Bronchial epithelial cell (primary cell): Measurements from ENCODE around the gene SLAMF6. TPM values are rescaled to one million over a fixed set of nuclear protein-coding genes. Genes with fewer than 3 reads are reported as not detected.

Experiments used
- DNase-seq: peaks from one replicate; pipeline ENCODE4 v3.0.0-alpha.2; 2010; ENCODE audit warnings: low read depth
- FAIRE-seq: peaks from 2 replicates; lab custom pipeline; 2011; peaks lifted over from hg19 to GRCh38; lab: Jason Lieb, UNC
- H3K27me3 ChIP-seq: 2 replicates; pipeline ENCODE4 v1.5.1; 2011; ENCODE audit warnings: low read length; ENCODE audit not compliant: control insufficient read depth, insufficient read depth
- H3K36me3 ChIP-seq: 2 replicates; pipeline ENCODE4 v1.5.1; 2011; ENCODE audit warnings: low read length; ENCODE audit not compliant: control insufficient read depth, insufficient read depth
- H3K4me3 ChIP-seq: 2 replicates; pipeline ENCODE4 v1.5.1; 2011; ENCODE audit warnings: mild to moderate bottlenecking, low read depth, low read length, control low read depth
- total RNA-seq: library from RNA; depleted of rRNA; stranded (reverse); fragments of >200 nt; gene quantifications from 2 replicates; pipeline ENCODE4 v1.2.1, GENCODE V29; 2014
- TF ChIP-seq, protein P1 (sequence below): IDR thresholded peaks from 2 replicates; pipeline ENCODE4 v1.5.1; 2011; ENCODE audit warnings: mild to moderate bottlenecking, moderate library complexity, low read length, control low read depth, inconsistent platforms; ENCODE audit not compliant: insufficient read depth, severe bottlenecking

The SLAMF6 gene
- total RNA-seq, 1 donor from 2014 or later = not detected

DNA sequence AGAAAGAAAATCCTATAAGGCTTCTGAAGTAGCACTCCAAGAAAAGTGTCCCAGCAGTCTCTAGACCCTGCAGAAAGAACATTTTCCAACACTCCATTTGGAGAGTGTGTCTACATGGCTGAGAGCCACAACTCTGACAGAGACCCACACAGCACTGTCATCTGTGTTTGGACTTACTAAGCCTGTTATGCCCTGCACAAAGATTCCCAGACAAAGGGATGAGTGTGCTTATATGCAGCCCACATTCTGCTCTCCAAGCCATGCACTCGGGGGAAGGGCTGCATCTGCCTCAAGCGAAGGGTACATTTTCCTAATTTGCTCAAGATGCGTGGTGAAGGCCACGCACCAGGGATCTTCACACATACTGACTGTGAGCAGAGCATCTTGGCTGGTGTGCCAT lies 24.4 kb upstream of the SLAMF6 start:
- Histone ChIP-seq H3K27me3 (no peaks in the 10 kb centered on the region), H3K4me3 (no peak overlapping the region), H3K36me3 (no peaks in the 10 kb centered on the region)
- TF ChIP-seq, protein P1, sequence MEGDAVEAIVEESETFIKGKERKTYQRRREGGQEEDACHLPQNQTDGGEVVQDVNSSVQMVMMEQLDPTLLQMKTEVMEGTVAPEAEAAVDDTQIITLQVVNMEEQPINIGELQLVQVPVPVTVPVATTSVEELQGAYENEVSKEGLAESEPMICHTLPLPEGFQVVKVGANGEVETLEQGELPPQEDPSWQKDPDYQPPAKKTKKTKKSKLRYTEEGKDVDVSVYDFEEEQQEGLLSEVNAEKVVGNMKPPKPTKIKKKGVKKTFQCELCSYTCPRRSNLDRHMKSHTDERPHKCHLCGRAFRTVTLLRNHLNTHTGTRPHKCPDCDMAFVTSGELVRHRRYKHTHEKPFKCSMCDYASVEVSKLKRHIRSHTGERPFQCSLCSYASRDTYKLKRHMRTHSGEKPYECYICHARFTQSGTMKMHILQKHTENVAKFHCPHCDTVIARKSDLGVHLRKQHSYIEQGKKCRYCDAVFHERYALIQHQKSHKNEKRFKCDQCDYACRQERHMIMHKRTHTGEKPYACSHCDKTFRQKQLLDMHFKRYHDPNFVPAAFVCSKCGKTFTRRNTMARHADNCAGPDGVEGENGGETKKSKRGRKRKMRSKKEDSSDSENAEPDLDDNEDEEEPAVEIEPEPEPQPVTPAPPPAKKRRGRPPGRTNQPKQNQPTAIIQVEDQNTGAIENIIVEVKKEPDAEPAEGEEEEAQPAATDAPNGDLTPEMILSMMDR = no peak
- DNase-seq (no peak), FAIRE-seq (peak; percentile 13)

DNA sequence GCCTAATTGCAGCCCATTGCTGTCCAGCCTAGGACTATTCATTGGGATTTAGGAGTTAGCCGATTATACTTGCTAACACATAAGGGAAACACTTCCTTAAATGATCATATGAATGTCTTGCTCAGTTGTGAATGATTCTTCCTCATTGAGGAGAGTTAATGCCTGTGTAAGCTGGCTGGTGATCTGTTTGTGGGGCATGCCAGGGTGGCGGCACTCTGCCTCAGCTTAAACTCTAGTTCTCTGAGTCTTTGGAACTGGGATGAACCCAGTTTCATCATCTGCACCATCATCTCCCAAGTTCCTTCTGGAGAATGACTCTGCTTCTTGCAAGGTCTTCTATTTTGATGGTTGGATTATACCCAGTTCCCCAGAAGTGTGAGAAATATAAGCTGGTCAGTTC lies 23.9 kb upstream of the SLAMF6 start:
- FAIRE-seq (no peak), DNase-seq (no peak)
- Histone ChIP-seq H3K36me3 (no peaks in the 10 kb centered on the region), H3K27me3 (no peaks in the 10 kb centered on the region), H3K4me3 (no peak overlapping the region)
- TF ChIP-seq, protein P1 = no peak

DNA sequence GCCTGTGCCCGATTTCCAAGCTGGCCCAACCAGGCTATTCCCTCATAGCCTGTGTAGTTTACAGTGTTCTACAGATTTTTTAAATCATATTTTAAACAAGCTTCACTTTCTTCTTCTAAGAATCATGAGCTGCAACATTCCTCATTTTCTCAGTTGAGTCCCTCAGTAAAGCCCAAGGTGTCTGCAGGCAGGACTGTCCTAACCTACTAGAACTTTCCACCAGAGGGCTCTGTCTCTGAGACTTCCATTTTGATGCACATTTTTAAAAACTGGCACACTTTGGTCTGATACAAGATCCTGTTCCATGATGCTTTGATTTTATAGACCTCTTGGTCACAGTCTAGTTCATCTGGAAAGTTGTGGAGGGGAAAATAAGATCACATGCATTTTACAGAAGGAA lies 21.6 kb upstream of the SLAMF6 start:
- Histone ChIP-seq H3K36me3 (no peaks in the 10 kb centered on the region), H3K27me3 (no peaks in the 10 kb centered on the region), H3K4me3 (no peak overlapping the region)
- TF ChIP-seq, protein P1 = peak; percentile 48
- DNase-seq = no peak
- no peak for FAIRE-seq

DNA sequence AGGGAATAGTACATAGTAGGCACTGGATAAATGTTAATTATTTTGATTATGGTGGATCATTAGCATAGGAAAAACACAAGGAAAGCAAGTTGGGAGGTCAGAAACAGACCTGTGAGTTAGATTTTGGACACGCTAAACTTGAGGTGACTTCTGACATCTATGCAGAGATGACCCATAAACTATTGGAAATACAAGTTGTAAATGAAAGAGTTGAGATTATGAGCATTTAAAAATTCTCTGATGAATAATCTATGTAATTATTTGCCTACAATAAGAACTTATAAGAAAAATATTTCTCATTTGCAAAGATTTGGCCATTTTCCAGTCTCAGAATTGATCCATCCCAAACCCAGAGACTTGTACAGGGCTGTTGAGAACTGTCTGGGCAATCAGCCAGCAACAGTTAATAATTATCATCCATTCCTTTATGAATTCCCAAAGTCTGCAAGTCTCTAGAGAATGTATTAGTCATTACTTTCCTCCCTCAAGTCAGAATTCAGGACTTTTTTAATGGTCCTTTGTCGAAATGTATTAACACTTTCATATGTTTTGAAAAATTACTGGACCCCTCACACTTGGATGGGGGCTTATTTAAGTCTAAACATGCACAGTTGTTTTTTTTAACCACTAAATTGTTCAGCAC lies 19.4 kb upstream of the SLAMF6 start:
- FAIRE-seq (no peak), DNase-seq (peak; percentile 59)
- Histone ChIP-seq H3K36me3 (no peaks in the 10 kb centered on the region), H3K27me3 (no peaks in the 10 kb centered on the region), H3K4me3 (no peak overlapping the region)
- TF ChIP-seq, protein P1 = no peak

DNA sequence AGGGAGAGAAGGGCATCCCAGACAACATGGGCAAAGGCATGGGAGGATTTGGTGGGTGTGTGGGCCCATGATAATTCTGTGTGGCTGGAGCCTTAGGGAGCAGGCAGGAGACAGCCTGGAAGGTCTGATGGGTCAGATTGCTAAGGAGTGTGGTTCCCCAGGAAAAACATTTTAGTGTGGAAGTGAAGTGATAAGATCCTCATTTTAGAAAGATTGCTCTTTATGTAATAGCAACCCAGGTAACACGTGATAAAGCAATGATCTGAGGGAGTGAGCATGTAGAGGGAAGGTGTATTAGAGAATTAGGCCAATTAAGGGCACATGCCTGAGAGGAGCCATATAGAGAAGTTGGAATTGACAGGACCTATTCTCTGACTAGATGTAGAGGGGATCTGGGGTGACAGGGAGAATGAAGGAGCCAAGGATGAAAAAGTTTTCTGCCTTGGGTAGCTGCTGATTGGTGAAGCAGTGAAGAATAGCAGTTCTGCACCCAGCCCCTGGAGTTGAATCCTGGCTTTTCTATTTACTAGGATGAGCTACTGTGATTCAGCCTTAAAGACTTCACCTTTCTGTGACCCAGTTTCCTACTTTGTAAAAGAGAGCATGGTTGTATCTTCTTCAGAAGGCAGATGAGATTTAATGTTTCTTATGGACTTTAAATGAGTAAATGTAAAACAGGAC lies 18.7 kb upstream of the SLAMF6 start:
- FAIRE-seq = no peak
- peak; percentile 23 for DNase-seq
- H3K27me3 ChIP-seq = no peaks in the 10 kb centered on the region
- H3K36me3 ChIP-seq = no peaks in the 10 kb centered on the region
- H3K4me3 ChIP-seq = no peak overlapping the region
- TF ChIP-seq, protein P1 = no peak

DNA sequence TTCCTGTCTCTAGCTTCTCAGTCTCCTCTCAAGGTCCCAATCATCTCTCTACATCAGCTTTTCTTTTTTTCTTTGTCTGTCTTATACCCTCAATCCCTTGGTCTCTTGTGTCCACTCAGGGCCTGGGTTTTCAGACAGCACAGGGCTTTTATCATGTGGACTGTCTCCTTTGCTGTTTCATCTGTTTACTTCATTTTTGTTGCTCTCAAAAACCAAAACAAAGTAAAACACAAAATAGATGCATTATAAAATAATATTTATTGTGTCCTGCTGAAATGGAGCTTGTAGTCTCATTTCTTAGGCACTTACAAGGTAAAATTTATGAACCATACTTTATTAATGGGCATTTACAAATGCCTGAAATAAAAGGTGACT lies 17.8 kb upstream of the SLAMF6 start:
- no peak for FAIRE-seq
- H3K27me3 ChIP-seq = no peaks in the 10 kb centered on the region
- TF ChIP-seq, protein P1 = no peak
- DNase-seq = no peak
- H3K4me3 ChIP-seq = no peak overlapping the region
- H3K36me3 ChIP-seq = no peaks in the 10 kb centered on the region
